NT2/D1 (cell line): ENCODE measurements around the gene SUV39H2.

Experiments
- YY1 ChIP-seq: IDR thresholded peaks from 2 replicates; pipeline ENCODE4 v1.6.1; 2011; ENCODE audit not compliant: insufficient read length, insufficient read depth
- ZNF274 ChIP-seq: IDR thresholded peaks from 2 replicates; pipeline ENCODE4 v1.6.1; 2011; ENCODE audit warnings: mild to moderate bottlenecking, low read depth, low read length

GRCh38 chr10:14836208-14836607 lies 42.5 kb upstream of the SUV39H2 start:
- TF ChIP-seq YY1 (no peak), ZNF274 (no peak)
